Neuronal stem cell (in vitro differentiated cells): Measurements from ENCODE around the gene SLC7A11.
"Not testable (repeated sequence)": the region's sequence is repeated elsewhere in the genome, so short reads cannot be mapped to it uniquely, and the experiment has no call there.

Experiments used
- DNase-seq: peaks from one replicate; pipeline ENCODE4 v3.0.0-alpha.2; 2013; ENCODE audit warnings: low spot score
- H2AFZ ChIP-seq: one replicate; pipeline ENCODE4 v1.6.1; 2013; ENCODE audit warnings: mild to moderate bottlenecking, low read length, inconsistent platforms
- H2AK5ac ChIP-seq: 2 replicates; pipeline ENCODE4 v1.6.1; 2013; ENCODE audit warnings: low read depth, mild to moderate bottlenecking, inconsistent platforms, low read length, moderate library complexity, mixed read lengths
- H2BK120ac ChIP-seq: 2 replicates; pipeline ENCODE4 v1.6.1; 2013; ENCODE audit warnings: low read depth, mild to moderate bottlenecking, inconsistent platforms, low read length, moderate library complexity, mixed read lengths
- H2BK12ac ChIP-seq: one replicate; pipeline ENCODE4 v1.6.1; 2013; ENCODE audit warnings: low read length, inconsistent platforms
- H2BK15ac ChIP-seq: 2 replicates; pipeline ENCODE4 v1.6.1; 2013; ENCODE audit warnings: mild to moderate bottlenecking, low read length, inconsistent platforms, mixed read lengths
- H2BK5ac ChIP-seq: one replicate; pipeline ENCODE4 v1.6.1; 2013; ENCODE audit warnings: inconsistent platforms, mild to moderate bottlenecking, low read length, moderate library complexity
- H3K14ac ChIP-seq: one replicate; pipeline ENCODE4 v1.6.1; 2013; ENCODE audit warnings: low read length, inconsistent platforms
- H3K18ac ChIP-seq: 2 replicates; pipeline ENCODE4 v1.6.1; 2013; ENCODE audit warnings: low read length, inconsistent platforms
- H3K23ac ChIP-seq: 2 replicates; pipeline ENCODE4 v1.6.1; 2013; ENCODE audit warnings: low read depth, mild to moderate bottlenecking, mixed read lengths, low read length, inconsistent platforms; ENCODE audit not compliant: poor library complexity
- H3K27ac ChIP-seq: replicated peaks from 3 replicates; pipeline ENCODE4 v1.5.1; 2013; ENCODE audit warnings: low read length, inconsistent platforms
- H3K27me3 ChIP-seq, 3 experiments: 2 replicates each; pipeline ENCODE4 v1.6.1; 2013; ENCODE audit warnings: low read length in 3 of 3, mild to moderate bottlenecking in 2 of 3, inconsistent platforms in 1 of 3, low read depth in 1 of 3, mixed read lengths in 1 of 3, moderate library complexity in 1 of 3; ENCODE audit not compliant: control insufficient read depth in 3 of 3, insufficient read depth in 3 of 3
- H3K36me3 ChIP-seq, 2 donors: replicated peaks in 1 of 2; 2 replicates each; pipeline ENCODE4 v1.6.1; 2013; ENCODE audit warnings: low read length in 2 of 2; ENCODE audit not compliant: control insufficient read depth in 2 of 2, insufficient read depth in 2 of 2
- H3K4ac ChIP-seq: 2 replicates; pipeline ENCODE4 v1.6.1; 2013; ENCODE audit warnings: inconsistent platforms, mild to moderate bottlenecking, low read length, moderate library complexity
- H3K4me1 ChIP-seq, 2 donors: 1 replicate in 1 of 2; 2 replicates in 1 of 2; pipeline ENCODE4 v1.6.1; 2013; ENCODE audit warnings: low read length in 2 of 2, low read depth in 1 of 2; ENCODE audit not compliant: control insufficient read depth in 2 of 2, insufficient read depth in 1 of 2
- H3K4me2 ChIP-seq: one replicate; pipeline ENCODE4 v1.6.1; 2013; ENCODE audit warnings: mild to moderate bottlenecking, low read length, inconsistent platforms; ENCODE audit not compliant: insufficient read depth, poor library complexity, severe bottlenecking
- H3K4me3 ChIP-seq, 2 donors: 2 replicates each; pipeline ENCODE4 v1.5.1; 2013; ENCODE audit warnings: low read length in 2 of 2, mild to moderate bottlenecking in 2 of 2, inconsistent platforms in 1 of 2, moderate library complexity in 1 of 2
- H3K79me1 ChIP-seq: one replicate; pipeline ENCODE4 v1.6.1; 2013; ENCODE audit warnings: low read depth, mild to moderate bottlenecking, inconsistent platforms, low read length, moderate library complexity
- H3K9ac ChIP-seq: one replicate; pipeline ENCODE4 v1.6.1; 2013; ENCODE audit warnings: mild to moderate bottlenecking, low read depth, low read length, inconsistent platforms; ENCODE audit not compliant: poor library complexity
- H3K9me3 ChIP-seq, 2 donors: replicated peaks in 1 of 2; 2 replicates each; pipeline versions ENCODE3 to v1.6.1; 2013; ENCODE audit warnings: low read length in 2 of 2, mild to moderate bottlenecking in 2 of 2, inconsistent platforms in 1 of 2, low read depth in 1 of 2, mixed read lengths in 1 of 2, moderate library complexity in 1 of 2; ENCODE audit not compliant: control insufficient read depth in 2 of 2, insufficient read depth in 1 of 2
- H4K8ac ChIP-seq: one replicate; pipeline ENCODE4 v1.6.1; 2013; ENCODE audit warnings: low read depth, mild to moderate bottlenecking, inconsistent platforms, low read length, moderate library complexity
- H4K91ac ChIP-seq: one replicate; pipeline ENCODE4 v1.6.1; 2013; ENCODE audit warnings: low read length, low read depth, mild to moderate bottlenecking, inconsistent platforms; ENCODE audit not compliant: poor library complexity
- WGBS, 2 donors: extraction: QIAGEN DNeasy Blood & Tissue Kit; methylation state at CpG; one replicate each; pipeline ENCODE4 v1.1.7; 2013; ENCODE audit warnings: missing lambda C conversion rate in 2 of 2, mixed read lengths in 1 of 2; ENCODE audit not compliant: insufficient read length in 2 of 2, insufficient replicate concordance in 1 of 2; ENCODE audit errors: extremely low coverage in 2 of 2; 5-methylcytosine and 5-hydroxymethylcytosine counted together

SLC7A11 gene

DNA sequence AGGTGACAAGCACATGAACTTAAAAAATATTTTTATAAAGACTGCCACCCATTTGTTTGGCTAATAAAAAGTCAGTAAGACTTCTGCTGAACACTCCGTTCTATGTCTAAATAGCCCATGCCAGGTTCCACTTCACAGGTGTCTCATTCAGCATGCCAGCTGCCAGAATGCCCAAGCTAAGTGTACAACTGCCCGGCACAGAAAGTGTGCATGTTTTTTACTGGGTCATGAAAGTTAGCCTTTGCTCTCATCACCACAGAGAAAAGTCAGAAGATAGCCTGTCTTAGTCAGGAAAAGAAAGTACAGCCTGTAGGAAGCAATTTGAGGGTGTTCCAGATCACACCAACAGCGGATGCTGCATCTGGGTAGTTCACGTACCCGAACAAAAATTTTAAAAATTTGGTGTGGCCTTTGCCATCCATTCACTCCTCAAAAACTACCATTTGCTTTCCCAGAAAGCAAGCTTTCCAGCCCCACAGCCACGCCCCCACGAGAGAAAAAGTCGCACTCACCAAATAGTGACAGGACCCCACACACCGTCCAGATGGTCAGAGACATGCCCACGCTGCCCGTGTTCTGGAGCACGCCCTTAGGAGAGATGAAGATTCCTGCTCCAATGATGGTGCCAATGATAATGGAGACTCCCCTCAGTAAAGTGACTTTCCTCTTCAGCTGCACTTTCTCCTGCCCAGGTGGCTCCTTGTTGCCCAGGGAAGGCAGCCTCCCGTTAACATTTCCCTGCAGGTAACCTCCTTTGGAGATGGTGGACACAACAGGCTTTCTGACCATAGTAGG lies 671 bp downstream of the SLC7A11 start:
- no peaks in the 10 kb centered on the region for H3K9me3 ChIP-seq
- H2BK120ac ChIP-seq, result peak overlapping the region; percentile 33
- H3K27me3 ChIP-seq, result no peaks in the 10 kb centered on the region
- no peak overlapping the region for H2BK12ac ChIP-seq
- H3K23ac ChIP-seq, result no peak overlapping the region
- H3K9ac ChIP-seq, result peak overlapping the region; percentile 38
- H2BK15ac ChIP-seq, result no peak overlapping the region
- H2AFZ ChIP-seq, result peak overlapping the region; percentile 75
- no peak overlapping the region for H2AK5ac ChIP-seq
- no peak overlapping the region for H2BK5ac ChIP-seq
- no peak for DNase-seq
- H3K4me3 ChIP-seq, result peak overlapping the region; percentile 46 to 76
- no peak overlapping the region for H4K91ac ChIP-seq
- peak overlapping the region; percentile 58 for H3K4me2 ChIP-seq
- peak overlapping the region; percentile 72 for H3K27ac ChIP-seq
- H3K18ac ChIP-seq, result peak overlapping the region; percentile 24
- WGBS, 2 donors, result no CpG with 5 or more reads among the region's 13 CpGs
- H3K36me3 ChIP-seq, result no peaks in the 10 kb centered on the region
- no peak overlapping the region for H4K8ac ChIP-seq
- H3K79me1 ChIP-seq, result no peaks in the 10 kb centered on the region
- no peak overlapping the region for H3K14ac ChIP-seq
- H3K4me1 ChIP-seq, result peaks cover 2 to 13% of the 10 kb centered on the region in 2 donors
- no peak overlapping the region for H3K4ac ChIP-seq

DNA sequence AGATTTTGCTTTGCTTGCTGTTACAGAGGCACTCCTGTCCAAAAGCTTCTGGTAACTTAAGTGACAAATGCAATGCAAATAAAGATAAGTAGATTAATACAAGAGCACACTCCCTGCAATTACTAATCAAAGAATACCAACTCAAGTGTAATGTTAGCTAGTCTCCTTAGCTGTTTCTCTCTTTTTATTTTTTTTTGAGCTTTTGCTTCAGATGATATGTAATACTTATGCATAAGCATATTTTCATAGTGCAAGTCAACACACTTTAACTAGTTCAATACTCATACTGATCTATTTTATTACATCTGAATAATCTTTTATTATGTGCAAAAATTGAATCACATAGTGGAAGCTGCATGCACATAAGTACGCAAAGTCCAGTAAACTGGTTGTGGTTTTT lies 2.7 kb downstream of the SLC7A11 start:
- no peak overlapping the region for H2BK12ac ChIP-seq
- H3K79me1 ChIP-seq, result no peaks in the 10 kb centered on the region
- no peak overlapping the region for H4K91ac ChIP-seq
- no peaks in the 10 kb centered on the region for H3K9me3 ChIP-seq
- no peak overlapping the region for H3K9ac ChIP-seq
- no peak for DNase-seq
- H3K36me3 ChIP-seq, result peaks cover 0 to 3% of the 10 kb centered on the region in 2 donors
- H2BK120ac ChIP-seq, result no peak overlapping the region
- H3K4me3 ChIP-seq, result peak overlapping the region in 1 of 2 donors; percentile 9
- H4K8ac ChIP-seq, result no peak overlapping the region
- H3K14ac ChIP-seq, result no peak overlapping the region
- peaks cover 2 to 13% of the 10 kb centered on the region in 2 donors for H3K4me1 ChIP-seq
- H3K23ac ChIP-seq, result no peak overlapping the region
- no peak overlapping the region for H3K27ac ChIP-seq
- no peak overlapping the region for H3K18ac ChIP-seq
- H2BK5ac ChIP-seq, result no peak overlapping the region
- H2AK5ac ChIP-seq, result no peak overlapping the region
- H2BK15ac ChIP-seq, result no peak overlapping the region
- no peak overlapping the region for H3K4ac ChIP-seq
- WGBS, 2 donors, result no CpG with 5 or more reads among the region's 1 CpG
- no peak overlapping the region for H3K4me2 ChIP-seq
- no peaks in the 10 kb centered on the region for H3K27me3 ChIP-seq
- H2AFZ ChIP-seq, result no peak overlapping the region

DNA sequence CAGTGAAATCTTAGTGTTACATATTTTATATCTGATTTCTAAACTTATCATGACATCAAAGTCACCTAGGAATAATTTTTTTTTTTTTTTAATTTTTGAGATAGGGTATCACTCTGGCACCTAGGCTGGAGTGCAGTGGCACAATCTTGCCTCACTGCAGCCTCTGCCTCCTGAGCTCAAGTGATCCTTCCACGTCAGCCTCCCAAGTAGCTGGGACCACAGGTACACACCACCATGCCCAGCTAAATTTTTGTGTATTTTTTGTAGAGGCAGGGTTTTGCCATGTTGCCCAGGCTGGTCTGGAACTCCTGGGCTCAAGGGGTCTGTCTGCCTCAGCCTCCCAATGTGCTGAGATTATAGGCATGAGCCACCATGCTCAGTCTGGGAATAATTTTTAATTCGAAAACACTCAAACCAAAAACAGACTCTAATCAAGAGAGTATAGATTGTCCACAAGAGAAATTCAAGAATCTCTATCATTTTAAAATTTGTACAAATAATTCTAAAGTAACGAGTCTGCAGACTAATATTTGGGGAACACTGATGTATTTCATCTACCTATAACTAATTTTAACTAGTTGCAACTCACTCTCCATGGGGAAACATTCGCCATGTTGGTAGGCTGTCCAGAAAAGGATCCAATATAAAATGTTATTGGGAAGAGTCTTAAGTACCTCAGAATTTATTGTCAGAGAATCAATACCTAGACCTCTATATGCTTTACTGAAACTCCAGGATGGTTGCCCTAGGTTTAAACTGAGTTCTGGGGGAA lies 3.4 kb downstream of the SLC7A11 start:
- no peak overlapping the region for H3K4ac ChIP-seq
- peaks cover 0 to 3% of the 10 kb centered on the region in 2 donors for H3K36me3 ChIP-seq
- H2BK15ac ChIP-seq, result no peak overlapping the region
- H2AK5ac ChIP-seq, result no peak overlapping the region
- no peak overlapping the region for H3K9ac ChIP-seq
- DNase-seq, result no peak
- no CpG with 5 or more reads among the region's 4 CpGs for WGBS, 2 donors
- H3K27ac ChIP-seq, result no peak overlapping the region
- no peak overlapping the region for H2AFZ ChIP-seq
- H4K91ac ChIP-seq, result no peak overlapping the region
- no peak overlapping the region for H2BK5ac ChIP-seq
- H3K79me1 ChIP-seq, result no peaks in the 10 kb centered on the region
- no peak overlapping the region for H2BK120ac ChIP-seq
- peaks cover 2 to 11% of the 10 kb centered on the region in 2 donors for H3K4me1 ChIP-seq
- no peak overlapping the region for H3K23ac ChIP-seq
- no peaks in the 10 kb centered on the region for H3K27me3 ChIP-seq
- H2BK12ac ChIP-seq, result peak overlapping the region; percentile 58
- no peaks in the 10 kb centered on the region for H3K9me3 ChIP-seq
- no peak overlapping the region for H3K4me2 ChIP-seq
- no peak overlapping the region for H3K4me3 ChIP-seq
- no peak overlapping the region for H4K8ac ChIP-seq
- no peak overlapping the region for H3K18ac ChIP-seq
- H3K14ac ChIP-seq, result no peak overlapping the region

DNA sequence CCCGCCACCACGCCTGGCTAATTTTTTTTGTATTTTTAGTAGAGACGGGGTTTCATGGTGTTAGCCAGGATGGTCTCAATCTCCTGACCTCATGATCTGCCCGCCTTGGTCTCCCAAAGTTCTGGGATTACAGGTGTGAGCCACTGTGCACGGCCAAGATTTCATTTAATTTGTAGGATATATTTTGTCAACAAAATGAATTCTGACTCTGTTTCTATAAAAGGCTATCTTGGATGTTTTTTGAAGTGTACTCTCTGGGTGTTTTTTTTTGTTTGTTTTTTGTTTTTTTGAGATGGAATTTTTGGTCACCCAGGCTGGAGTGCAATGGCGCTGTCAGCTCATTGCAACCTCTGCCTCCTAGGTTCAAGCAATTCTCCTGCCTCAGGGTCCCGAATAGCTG lies 5.0 kb downstream of the SLC7A11 start:
- not testable (repeated sequence) for H3K4me2 ChIP-seq, H3K4ac ChIP-seq, H2AFZ ChIP-seq, H4K8ac ChIP-seq, H3K4me1 ChIP-seq, H3K14ac ChIP-seq, H2BK15ac ChIP-seq, H3K27me3 ChIP-seq, H3K9ac ChIP-seq, DNase-seq, H2BK12ac ChIP-seq, H2AK5ac ChIP-seq, H2BK120ac ChIP-seq, H3K79me1 ChIP-seq, H3K23ac ChIP-seq, H3K36me3 ChIP-seq, H2BK5ac ChIP-seq, H4K91ac ChIP-seq, H3K18ac ChIP-seq, H3K27ac ChIP-seq, H3K4me3 ChIP-seq, H3K9me3 ChIP-seq
- no CpG with 5 or more reads among the region's 7 CpGs for WGBS, 2 donors
